H1 (cell line): ENCODE data around the gene RELA. TPM values are rescaled to one million over a fixed set of nuclear protein-coding genes. Genes with fewer than 3 reads are reported as not detected.

ENCODE experiments used
- BCL11A ChIP-seq, 2 experiments: IDR thresholded peaks; one replicate each; pipeline ENCODE4 v1.6.1; 2011; ENCODE audit warnings: low read depth in 2 of 2, low read length in 2 of 2, mild to moderate bottlenecking in 2 of 2
- CBX5 ChIP-seq: fragments of 300-800, 300-1000 bp; sonication (generic); IDR thresholded peaks from 2 replicates; pipeline ENCODE4 v1.7.1; 2016; ENCODE audit warnings: antibody characterized with exemption, low read length, low read depth
- CEBPB ChIP-seq: IDR thresholded peaks from 2 replicates; pipeline ENCODE4 v1.6.1; 2012; ENCODE audit warnings: low read depth, low read length
- EZH2 ChIP-seq: fragments of 200-600 bp; sonication (generic); IDR thresholded peaks from 2 replicates; pipeline ENCODE4 v1.7.1; 2012; ENCODE audit warnings: low read depth, mild to moderate bottlenecking, moderate library complexity, low read length, inconsistent platforms; ENCODE audit not compliant: severe bottlenecking
- JUND ChIP-seq: IDR thresholded peaks from 2 replicates; pipeline ENCODE4 v1.6.1; 2011; ENCODE audit warnings: mild to moderate bottlenecking, improper control_type of control experiment, low read length
- PHF8 ChIP-seq: fragments of 200-600 bp; sonication (generic); conservative IDR thresholded peaks from 2 replicates; pipeline ENCODE4 v1.7.1; 2012; ENCODE audit warnings: low read depth, mild to moderate bottlenecking, inconsistent platforms, low read length, moderate library complexity
- POLR2AphosphoS5 ChIP-seq: IDR thresholded peaks from 2 replicates; pipeline ENCODE4 v1.6.1; 2011; ENCODE audit warnings: low read depth, low read length
- POU5F1 ChIP-seq: IDR thresholded peaks from 2 replicates; pipeline ENCODE4 v1.6.1; 2011; ENCODE audit warnings: low read depth, mild to moderate bottlenecking, low read length, moderate library complexity
- SIRT6 ChIP-seq: IDR thresholded peaks from one replicate; pipeline ENCODE4 v1.7.1; 2012; ENCODE audit warnings: low read length, inconsistent platforms
- SP1 ChIP-seq: IDR thresholded peaks from 2 replicates; pipeline ENCODE4 v1.6.1; 2011; ENCODE audit warnings: low read depth, low read length
- TAF1 ChIP-seq: IDR thresholded peaks from 2 replicates; pipeline ENCODE4 v1.6.1; 2011; ENCODE audit warnings: mild to moderate bottlenecking, low read depth, low read length
- YY1 ChIP-seq: IDR thresholded peaks from 2 replicates; pipeline ENCODE4 v1.6.1; 2011; ENCODE audit warnings: low read depth, mild to moderate bottlenecking, low read length
- polyA plus RNA-seq, 7 experiments: library from polyadenylated mRNA; depleted of rRNA in 3 of 7; stranded (reverse) in 5 of 7; unstranded in 2 of 7; fragments of >200 nt in 5 of 7; fragments of 200-250 nt in 2 of 7; gene quantifications; 1 replicate in 5 of 7; 2 replicates in 1 of 7; 4 replicates in 1 of 7; pipeline versions ENCODE4 v1.2.1 to v1.2.3, GENCODE V29; 2011 to 2013; ENCODE audit warnings: missing spikeins in 2 of 7, mixed read lengths in 2 of 7
- total RNA-seq: library from RNA; stranded (reverse); fragmentation: NEBNext Ultra II Directional; extraction: Animal tissue kit (Norgen Biotek cat#: 25700); gene quantifications from 2 replicates; pipeline ENCODE4 v1.2.1, GENCODE V29; 2021
- TF ChIP-seq, protein P1 (sequence below): IDR thresholded peaks from 2 replicates; pipeline ENCODE4 v1.6.1; 2012; ENCODE audit warnings: low read length, inconsistent platforms
- TF ChIP-seq, protein P2 (sequence below): IDR thresholded peaks from 2 replicates; pipeline ENCODE4 v1.6.1; 2011; ENCODE audit warnings: low read length, improper control_type of control experiment
- TF ChIP-seq, protein P3 (sequence below): IDR thresholded peaks from 2 replicates; pipeline ENCODE4 v1.6.1; 2012; ENCODE audit warnings: inconsistent platforms
- TF ChIP-seq, protein P4 (sequence below), 3 experiments: IDR thresholded peaks; 1 replicate in 2 of 3; 2 replicates in 1 of 3; pipeline versions ENCODE4 v1.5.1 to v1.6.1; 2011; ENCODE audit warnings: low read length in 3 of 3, mild to moderate bottlenecking in 3 of 3, inconsistent platforms in 2 of 3, low read depth in 1 of 3, moderate library complexity in 1 of 3; ENCODE audit not compliant: insufficient read depth in 1 of 3; ENCODE audit errors: control extremely low read depth in 1 of 3
- TF ChIP-seq, protein P5 (sequence below): IDR thresholded peaks from 2 replicates; pipeline ENCODE4 v1.6.1; 2012; ENCODE audit warnings: inconsistent platforms

The RELA gene
- total and polyA plus RNA-seq, 2 of the 8 experiments (the other 6 are each of a cell fraction or from before 2014, with no cell fraction given) = 21.9 to 27.5 TPM

DNA sequence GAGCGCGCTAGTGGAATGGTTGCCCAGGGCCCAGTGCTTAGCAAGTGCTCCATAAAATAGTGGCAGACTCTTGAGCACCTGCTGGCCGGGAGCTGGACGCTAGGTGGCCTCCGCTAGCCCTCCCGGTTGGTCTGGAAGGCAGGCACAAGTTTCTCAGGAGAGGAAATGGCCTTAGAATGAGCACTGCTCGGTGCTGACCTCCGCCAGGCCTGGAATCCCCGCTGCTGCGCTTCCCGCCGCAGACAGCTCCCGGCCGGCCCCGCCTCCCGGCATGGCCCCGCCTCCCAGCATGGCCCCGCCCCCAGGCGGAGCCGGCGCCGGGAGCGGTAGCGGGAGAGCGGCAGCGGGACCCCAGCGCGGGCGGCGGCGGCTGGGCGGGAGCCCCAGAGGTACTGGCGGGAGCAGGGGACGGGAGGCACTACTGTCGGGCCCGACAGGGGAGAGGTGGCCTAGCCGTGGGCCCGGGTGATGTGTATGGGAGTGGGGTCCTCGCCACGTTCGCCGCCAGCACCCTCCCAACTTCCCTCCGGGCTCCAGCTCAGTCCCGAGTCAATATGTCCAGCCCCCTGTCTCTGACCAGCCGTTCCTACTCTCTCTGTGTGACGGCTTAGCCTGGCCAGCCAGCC, 24.8 kb downstream of the RELA start, which contains the start of gene SIPA1 (continued):
- no peak for TF ChIP-seq BCL11A (IDR thresholded peaks at IDR 0.05; ENCODE audit: low read depth in 2 of 2, low read length in 2 of 2)
- TF ChIP-seq, protein P1, sequence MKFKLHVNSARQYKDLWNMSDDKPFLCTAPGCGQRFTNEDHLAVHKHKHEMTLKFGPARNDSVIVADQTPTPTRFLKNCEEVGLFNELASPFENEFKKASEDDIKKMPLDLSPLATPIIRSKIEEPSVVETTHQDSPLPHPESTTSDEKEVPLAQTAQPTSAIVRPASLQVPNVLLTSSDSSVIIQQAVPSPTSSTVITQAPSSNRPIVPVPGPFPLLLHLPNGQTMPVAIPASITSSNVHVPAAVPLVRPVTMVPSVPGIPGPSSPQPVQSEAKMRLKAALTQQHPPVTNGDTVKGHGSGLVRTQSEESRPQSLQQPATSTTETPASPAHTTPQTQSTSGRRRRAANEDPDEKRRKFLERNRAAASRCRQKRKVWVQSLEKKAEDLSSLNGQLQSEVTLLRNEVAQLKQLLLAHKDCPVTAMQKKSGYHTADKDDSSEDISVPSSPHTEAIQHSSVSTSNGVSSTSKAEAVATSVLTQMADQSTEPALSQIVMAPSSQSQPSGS = no peak
- 0 out of 2 replicates have a peak, but pooled peaks have one; percentile 42 for TF ChIP-seq PHF8
- TF ChIP-seq, protein P2, sequence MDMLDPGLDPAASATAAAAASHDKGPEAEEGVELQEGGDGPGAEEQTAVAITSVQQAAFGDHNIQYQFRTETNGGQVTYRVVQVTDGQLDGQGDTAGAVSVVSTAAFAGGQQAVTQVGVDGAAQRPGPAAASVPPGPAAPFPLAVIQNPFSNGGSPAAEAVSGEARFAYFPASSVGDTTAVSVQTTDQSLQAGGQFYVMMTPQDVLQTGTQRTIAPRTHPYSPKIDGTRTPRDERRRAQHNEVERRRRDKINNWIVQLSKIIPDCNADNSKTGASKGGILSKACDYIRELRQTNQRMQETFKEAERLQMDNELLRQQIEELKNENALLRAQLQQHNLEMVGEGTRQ = no peak
- no peak for TF ChIP-seq POU5F1
- TF ChIP-seq SP1 = peak; percentile 61; the same call in 1 of the 2 replicates
- peak; percentile 73 for TF ChIP-seq POLR2AphosphoS5
- TF ChIP-seq, protein P3, sequence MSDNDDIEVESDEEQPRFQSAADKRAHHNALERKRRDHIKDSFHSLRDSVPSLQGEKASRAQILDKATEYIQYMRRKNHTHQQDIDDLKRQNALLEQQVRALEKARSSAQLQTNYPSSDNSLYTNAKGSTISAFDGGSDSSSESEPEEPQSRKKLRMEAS = no peak
- TF ChIP-seq TAF1 = peak; percentile 87
- no peak for TF ChIP-seq EZH2
- TF ChIP-seq CBX5 = no peak
- TF ChIP-seq, protein P4, sequence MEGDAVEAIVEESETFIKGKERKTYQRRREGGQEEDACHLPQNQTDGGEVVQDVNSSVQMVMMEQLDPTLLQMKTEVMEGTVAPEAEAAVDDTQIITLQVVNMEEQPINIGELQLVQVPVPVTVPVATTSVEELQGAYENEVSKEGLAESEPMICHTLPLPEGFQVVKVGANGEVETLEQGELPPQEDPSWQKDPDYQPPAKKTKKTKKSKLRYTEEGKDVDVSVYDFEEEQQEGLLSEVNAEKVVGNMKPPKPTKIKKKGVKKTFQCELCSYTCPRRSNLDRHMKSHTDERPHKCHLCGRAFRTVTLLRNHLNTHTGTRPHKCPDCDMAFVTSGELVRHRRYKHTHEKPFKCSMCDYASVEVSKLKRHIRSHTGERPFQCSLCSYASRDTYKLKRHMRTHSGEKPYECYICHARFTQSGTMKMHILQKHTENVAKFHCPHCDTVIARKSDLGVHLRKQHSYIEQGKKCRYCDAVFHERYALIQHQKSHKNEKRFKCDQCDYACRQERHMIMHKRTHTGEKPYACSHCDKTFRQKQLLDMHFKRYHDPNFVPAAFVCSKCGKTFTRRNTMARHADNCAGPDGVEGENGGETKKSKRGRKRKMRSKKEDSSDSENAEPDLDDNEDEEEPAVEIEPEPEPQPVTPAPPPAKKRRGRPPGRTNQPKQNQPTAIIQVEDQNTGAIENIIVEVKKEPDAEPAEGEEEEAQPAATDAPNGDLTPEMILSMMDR (IDR thresholded peaks at IDR 0.05; ENCODE audit: control extremely low read depth in 1 of 3, insufficient read depth in 1 of 3, low read depth in 1 of 3, low read length in 3 of 3) = peak in 2 of 3 experiments; percentile 60 to 71; a peak in 3 of 4 replicates
- TF ChIP-seq, protein P5, sequence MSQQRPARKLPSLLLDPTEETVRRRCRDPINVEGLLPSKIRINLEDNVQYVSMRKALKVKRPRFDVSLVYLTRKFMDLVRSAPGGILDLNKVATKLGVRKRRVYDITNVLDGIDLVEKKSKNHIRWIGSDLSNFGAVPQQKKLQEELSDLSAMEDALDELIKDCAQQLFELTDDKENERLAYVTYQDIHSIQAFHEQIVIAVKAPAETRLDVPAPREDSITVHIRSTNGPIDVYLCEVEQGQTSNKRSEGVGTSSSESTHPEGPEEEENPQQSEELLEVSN = no peak
- TF ChIP-seq JUND = no peak
- TF ChIP-seq SIRT6 = no peak
- peak; percentile 50; the same call in 1 of the 2 replicates for TF ChIP-seq YY1
- no peak for TF ChIP-seq CEBPB
